H1 (cell line): ENCODE measurements around the gene MECP2. TPM values are rescaled to one million over a fixed set of nuclear protein-coding genes. Genes with fewer than 3 reads are reported as not detected.
"Not testable (repeated sequence)": the region's sequence is repeated elsewhere in the genome, so short reads cannot be mapped to it uniquely, and the experiment has no call there.

Experiments
- CTCF ChIA-PET: fragments of 300-600 bp; sonication (Branson Sonifier 250); formaldehyde crosslinking; loops from one replicate; lab custom pipeline; 2021; ENCODE audit not compliant: partially characterized antibody; lab: Charles Lee
- POLR2A ChIA-PET: fragments of 300-600 bp; sonication (Branson Sonifier 250); formaldehyde crosslinking; loops from one replicate; lab custom pipeline; 2021; ENCODE audit warnings: inconsistent platforms; ENCODE audit not compliant: partially characterized antibody; lab: Charles Lee
- DNase-seq, 2 experiments: peaks; one replicate each; pipeline versions ENCODE4 v3.0.0 to v3.0.0-alpha.2; 2010 to 2022; ENCODE audit warnings: low spot score in 2 of 2, low read depth in 1 of 2, mixed read lengths in 1 of 2
- FAIRE-seq: peaks from 2 replicates; lab custom pipeline; 2011; peaks lifted over from hg19 to GRCh38; lab: Jason Lieb, UNC
- H2AFZ ChIP-seq: 2 replicates; pipeline ENCODE4 v1.8.1; 2012; ENCODE audit warnings: low read length, inconsistent platforms
- H2AK5ac ChIP-seq: 2 replicates; pipeline ENCODE4 v1.6.1; 2013; ENCODE audit warnings: low read depth, low read length
- H2BK120ac ChIP-seq: replicated peaks from 2 replicates; pipeline ENCODE3; 2013; ENCODE audit warnings: low read depth, low read length, inconsistent platforms
- H2BK12ac ChIP-seq: 2 replicates; pipeline ENCODE4 v1.6.1; 2013; ENCODE audit warnings: low read depth, low read length
- H2BK15ac ChIP-seq: 2 replicates; pipeline ENCODE4 v1.6.1; 2013; ENCODE audit warnings: low read length
- H2BK20ac ChIP-seq: 2 replicates; pipeline ENCODE4 v1.6.1; 2013; ENCODE audit warnings: low read length
- H2BK5ac ChIP-seq: 2 replicates; pipeline ENCODE4 v1.6.1; 2013; ENCODE audit warnings: low read depth, low read length
- H3K14ac ChIP-seq: 2 replicates; pipeline ENCODE4 v1.6.1; 2013; ENCODE audit warnings: inconsistent platforms; ENCODE audit not compliant: insufficient read length
- H3K18ac ChIP-seq: 2 replicates; pipeline ENCODE4 v1.6.1; 2013; ENCODE audit warnings: low read length; ENCODE audit errors: extremely low read depth
- H3K23ac ChIP-seq: 2 replicates; pipeline ENCODE4 v1.6.1; 2013; ENCODE audit warnings: inconsistent platforms; ENCODE audit not compliant: insufficient read length
- H3K23me2 ChIP-seq: 2 replicates; pipeline ENCODE4 v1.6.1; 2013; ENCODE audit warnings: low read depth, low read length
- H3K27ac ChIP-seq: 2 replicates; pipeline ENCODE4 v1.6.1; 2011; ENCODE audit warnings: low read depth, low read length, inconsistent platforms
- H3K27me3 ChIP-seq, 4 experiments: replicated peaks in 1 of 4; 1 replicate in 1 of 4; 2 replicates in 3 of 4; pipeline versions ENCODE4 v1.6.1 to v1.8.1; 2011 to 2013; ENCODE audit warnings: low read length in 3 of 4, mild to moderate bottlenecking in 3 of 4, inconsistent platforms in 2 of 4, mixed read lengths in 2 of 4, moderate library complexity in 1 of 4; ENCODE audit not compliant: control insufficient read depth in 3 of 4, insufficient read depth in 3 of 4; ENCODE audit errors: extremely low read depth in 1 of 4
- H3K36me3 ChIP-seq, 4 experiments: 2 replicates each; pipeline versions ENCODE4 v1.6.1 to v1.8.1; 2011 to 2013; ENCODE audit warnings: mild to moderate bottlenecking in 4 of 4, low read length in 3 of 4, moderate library complexity in 2 of 4, control low read depth in 1 of 4, inconsistent platforms in 1 of 4; ENCODE audit not compliant: insufficient read depth in 4 of 4, control insufficient read depth in 2 of 4
- H3K4ac ChIP-seq: replicated peaks from 2 replicates; pipeline ENCODE3; 2013; ENCODE audit warnings: low read length, low read depth, mixed read lengths, inconsistent platforms; ENCODE audit not compliant: insufficient read length
- H3K4me1 ChIP-seq, 4 experiments: replicated peaks in 1 of 4; 1 replicate in 1 of 4; 2 replicates in 3 of 4; pipeline versions ENCODE4 v1.6.1 to v1.8.1; 2011 to 2013; ENCODE audit warnings: low read length in 3 of 4, inconsistent platforms in 2 of 4, mixed read lengths in 1 of 4; ENCODE audit not compliant: insufficient read depth in 4 of 4, control insufficient read depth in 3 of 4
- H3K4me2 ChIP-seq, 2 experiments: 2 replicates each; pipeline versions ENCODE4 v1.6.1 to v1.8.1; 2011 to 2013; ENCODE audit warnings: low read depth in 2 of 2, low read length in 2 of 2, control low read depth in 1 of 2, inconsistent platforms in 1 of 2, mild to moderate bottlenecking in 1 of 2; ENCODE audit not compliant: insufficient read depth in 1 of 2
- H3K4me3 ChIP-seq, 4 experiments: fragments of 200-600, 300-600 bp in 1 of 4; sonication (generic), shearing (Covaris generic), sonication (Bioruptor Twin) in 1 of 4; 2 replicates each; pipeline versions ENCODE4 v1.5.1 to v1.8.1; 2011 to 2016; ENCODE audit warnings: low read length in 4 of 4, low read depth in 3 of 4, control low read depth in 2 of 4, inconsistent platforms in 2 of 4, mild to moderate bottlenecking in 2 of 4, mixed read lengths in 1 of 4, moderate library complexity in 1 of 4; ENCODE audit not compliant: insufficient read depth in 2 of 4; ENCODE audit errors: extremely low read depth in 1 of 4
- H3K56ac ChIP-seq: replicated peaks from 2 replicates; pipeline ENCODE3; 2013; ENCODE audit warnings: low read depth, mild to moderate bottlenecking, mixed read lengths, low read length, inconsistent platforms; ENCODE audit not compliant: insufficient read length
- H3K79me1 ChIP-seq: 2 replicates; pipeline ENCODE4 v1.6.1; 2013; ENCODE audit warnings: low read depth, low read length, control low read depth
- H3K79me2 ChIP-seq, 2 experiments: 2 replicates each; pipeline versions ENCODE4 v1.6.1 to v1.8.1; 2012 to 2013; ENCODE audit warnings: low read length in 2 of 2, mild to moderate bottlenecking in 2 of 2, inconsistent platforms in 1 of 2; ENCODE audit not compliant: insufficient read depth in 2 of 2, control insufficient read depth in 1 of 2
- H3K9ac ChIP-seq, 4 experiments: replicated peaks in 1 of 4; 1 replicate in 1 of 4; 2 replicates in 3 of 4; pipeline versions ENCODE4 v1.6.1 to v1.8.1; 2011 to 2013; ENCODE audit warnings: low read depth in 3 of 4, low read length in 3 of 4, control low read depth in 2 of 4, mild to moderate bottlenecking in 2 of 4, moderate library complexity in 2 of 4, inconsistent platforms in 1 of 4; ENCODE audit errors: extremely low read depth in 1 of 4
- H3K9me3 ChIP-seq, 2 experiments: 2 replicates each; pipeline versions ENCODE4 v1.6.1 to v1.8.1; 2012 to 2013; ENCODE audit warnings: mild to moderate bottlenecking in 2 of 2, moderate library complexity in 2 of 2, control low read depth in 1 of 2, inconsistent platforms in 1 of 2, low read depth in 1 of 2, low read length in 1 of 2, mixed read lengths in 1 of 2; ENCODE audit not compliant: insufficient read depth in 2 of 2
- H4K20me1 ChIP-seq, 2 experiments: replicated peaks in 1 of 2; 2 replicates each; pipeline versions ENCODE3 to v1.8.1; 2011 to 2013; ENCODE audit warnings: inconsistent platforms in 2 of 2, low read length in 2 of 2, mild to moderate bottlenecking in 1 of 2; ENCODE audit not compliant: insufficient read depth in 2 of 2, control insufficient read depth in 1 of 2
- H4K5ac ChIP-seq: 2 replicates; pipeline ENCODE4 v1.6.1; 2013; ENCODE audit warnings: low read length, low read depth, mixed read lengths, inconsistent platforms; ENCODE audit not compliant: insufficient read length
- H4K8ac ChIP-seq: 2 replicates; pipeline ENCODE4 v1.8.0; 2013; ENCODE audit warnings: mild to moderate bottlenecking, moderate library complexity, low read length, inconsistent platforms; ENCODE audit not compliant: insufficient read depth; ENCODE audit errors: extremely low read depth
- H4K91ac ChIP-seq: replicated peaks from 2 replicates; pipeline ENCODE3; 2013; ENCODE audit warnings: low read length, mixed read lengths, inconsistent platforms; ENCODE audit not compliant: insufficient read length
- WGBS, 2 experiments: shearing (Covaris generic) in 1 of 2; methylation state at CpG; one replicate each; pipeline versions ENCODE4 v1.1.6 to v1.1.7; 2013 to 2015; ENCODE audit warnings: low lambda C conversion rate in 2 of 2, mixed read lengths in 2 of 2, inconsistent platforms in 1 of 2, low coverage in 1 of 2, missing lambda C conversion rate in 1 of 2; ENCODE audit not compliant: insufficient replicate concordance in 2 of 2, insufficient coverage in 1 of 2, insufficient read length in 1 of 2; ENCODE audit errors: extremely low coverage in 1 of 2, missing lambda C conversion rate in 1 of 2; 5-methylcytosine and 5-hydroxymethylcytosine counted together
- polyA plus RNA-seq, 7 experiments: library from polyadenylated mRNA; depleted of rRNA in 3 of 7; stranded (reverse) in 5 of 7; unstranded in 2 of 7; fragments of >200 nt in 5 of 7; fragments of 200-250 nt in 2 of 7; gene quantifications; 1 replicate in 5 of 7; 2 replicates in 1 of 7; 4 replicates in 1 of 7; pipeline versions ENCODE4 v1.2.1 to v1.2.3, GENCODE V29; 2011 to 2013; ENCODE audit warnings: missing spikeins in 2 of 7, mixed read lengths in 2 of 7
- total RNA-seq: library from RNA; stranded (reverse); fragmentation: NEBNext Ultra II Directional; extraction: Animal tissue kit (Norgen Biotek cat#: 25700); gene quantifications from 2 replicates; pipeline ENCODE4 v1.2.1, GENCODE V29; 2021

MECP2 gene
- total and polyA plus RNA-seq, 2 of the 8 experiments (the other 6 are each of a cell fraction or from before 2014, with no cell fraction given) = 5.0 to 32.4 TPM

GRCh38 chrX:153994398-153994797 lies 103.1 kb downstream of the MECP2 start:
- H3K9me3 ChIP-seq, H3K18ac ChIP-seq, H4K20me1 ChIP-seq, H2AK5ac ChIP-seq, H3K56ac ChIP-seq, H2AFZ ChIP-seq, H3K4me2 ChIP-seq, H3K4me3 ChIP-seq, H3K27me3 ChIP-seq, H3K4me1 ChIP-seq, H3K23me2 ChIP-seq, H4K8ac ChIP-seq, H4K91ac ChIP-seq, H4K5ac ChIP-seq, H3K4ac ChIP-seq, H3K79me1 ChIP-seq, DNase-seq, H2BK120ac ChIP-seq, H3K23ac ChIP-seq, H2BK5ac ChIP-seq, H3K27ac ChIP-seq, H2BK20ac ChIP-seq, POLR2A ChIA-PET, FAIRE-seq, H2BK15ac ChIP-seq, H3K9ac ChIP-seq, H3K36me3 ChIP-seq, H3K79me2 ChIP-seq, CTCF ChIA-PET, H2BK12ac ChIP-seq, H3K14ac ChIP-seq: not testable (repeated sequence)
- 100% methylated on average over 1 of the region's 5 CpGs; no CpG with 5 or more reads in 1 of the 2 experiments for WGBS, 2 experiments
